HG03558 (cell line): Measurements from ENCODE around the gene MANEAL.

Experiments
- ATAC-seq: cut with Tn5 transposase; IDR thresholded peaks from one replicate; pipeline ENCODE4 v1.9.1; 2021; ENCODE audit warnings: moderate number of reproducible peaks; ENCODE audit not compliant: unreplicated experiment; ENCODE audit errors: extremely low read depth

The MANEAL gene

DNA sequence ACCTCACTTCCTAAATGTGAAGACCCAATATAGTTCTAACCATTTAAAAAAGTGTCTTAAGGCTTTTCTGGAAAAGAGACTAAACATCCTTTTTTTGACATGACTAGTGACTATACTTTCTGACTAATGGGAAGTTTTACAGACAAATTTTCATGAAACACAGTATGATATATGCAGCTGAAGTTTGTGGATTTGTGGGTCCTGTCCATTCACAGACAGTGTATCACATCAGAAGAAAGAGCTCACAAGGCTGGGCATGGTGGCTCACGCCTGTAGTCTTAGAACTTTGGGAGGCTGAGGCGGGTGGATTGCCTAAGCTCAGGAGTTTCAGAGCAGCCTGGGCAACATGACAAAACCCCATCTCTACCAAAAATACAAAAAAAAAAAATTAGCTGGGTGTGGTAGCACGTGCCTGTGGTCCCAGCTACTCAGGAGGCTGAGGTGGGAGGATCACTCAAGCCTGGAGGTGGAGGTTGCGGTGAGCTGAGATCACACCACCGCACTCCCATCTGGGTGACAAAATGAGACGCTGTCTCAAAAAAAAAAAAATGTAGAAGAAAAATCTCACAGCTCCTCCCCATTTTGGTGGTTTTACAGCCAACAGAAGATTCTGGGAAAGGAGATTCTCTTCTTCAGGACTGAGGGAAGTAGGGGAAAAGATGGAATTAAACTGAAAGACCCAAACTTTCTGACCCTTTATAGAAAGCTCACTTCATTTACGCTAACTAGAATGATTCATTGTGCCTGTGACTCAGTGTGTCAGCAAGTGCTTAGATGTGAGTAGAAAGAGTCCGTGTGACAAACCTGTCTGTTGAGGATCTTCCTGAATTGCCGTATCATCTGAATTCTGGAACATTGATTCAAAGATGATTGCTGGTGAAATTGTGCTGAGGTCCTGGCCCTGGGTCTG, 29.5 kb downstream of the MANEAL start:
- no peak for ATAC-seq

DNA sequence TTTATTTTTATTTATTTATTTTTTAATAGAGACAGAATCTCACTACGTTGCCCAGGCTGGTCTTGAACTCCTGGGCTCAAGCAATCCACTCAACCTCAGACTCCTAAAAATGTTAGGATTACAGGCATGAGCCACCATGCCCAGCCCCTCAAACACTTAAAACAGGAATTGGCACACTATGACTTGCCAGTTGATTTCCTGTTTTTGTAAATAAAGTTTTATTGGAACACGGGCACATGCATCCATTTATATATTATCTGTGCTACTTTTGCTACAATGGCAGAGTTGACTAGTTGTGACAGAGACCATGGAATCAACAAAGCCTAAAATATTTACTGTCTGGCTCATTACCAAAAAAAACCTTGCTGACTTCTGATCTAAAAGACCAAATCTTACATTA, 30.4 kb downstream of the MANEAL start:
- ATAC-seq: no peak

DNA sequence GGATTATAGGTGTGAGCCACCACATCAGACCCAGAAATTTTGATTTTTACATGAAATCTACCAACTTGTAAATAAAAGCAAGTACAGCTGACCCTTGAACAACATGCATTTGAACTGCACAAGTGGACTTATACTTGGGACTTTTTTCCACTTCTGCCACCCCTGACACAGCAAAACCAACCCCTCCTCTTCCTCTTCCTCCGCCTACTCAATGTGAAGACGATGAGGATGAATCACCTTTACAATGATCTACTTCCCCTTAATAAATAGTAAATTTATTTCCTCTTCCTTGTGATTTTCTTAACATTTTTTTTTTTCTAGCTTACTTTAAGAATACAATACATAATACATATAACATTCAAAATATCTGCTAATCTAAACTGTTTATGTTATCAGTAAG, 31.9 kb downstream of the MANEAL start:
- no peak for ATAC-seq

DNA sequence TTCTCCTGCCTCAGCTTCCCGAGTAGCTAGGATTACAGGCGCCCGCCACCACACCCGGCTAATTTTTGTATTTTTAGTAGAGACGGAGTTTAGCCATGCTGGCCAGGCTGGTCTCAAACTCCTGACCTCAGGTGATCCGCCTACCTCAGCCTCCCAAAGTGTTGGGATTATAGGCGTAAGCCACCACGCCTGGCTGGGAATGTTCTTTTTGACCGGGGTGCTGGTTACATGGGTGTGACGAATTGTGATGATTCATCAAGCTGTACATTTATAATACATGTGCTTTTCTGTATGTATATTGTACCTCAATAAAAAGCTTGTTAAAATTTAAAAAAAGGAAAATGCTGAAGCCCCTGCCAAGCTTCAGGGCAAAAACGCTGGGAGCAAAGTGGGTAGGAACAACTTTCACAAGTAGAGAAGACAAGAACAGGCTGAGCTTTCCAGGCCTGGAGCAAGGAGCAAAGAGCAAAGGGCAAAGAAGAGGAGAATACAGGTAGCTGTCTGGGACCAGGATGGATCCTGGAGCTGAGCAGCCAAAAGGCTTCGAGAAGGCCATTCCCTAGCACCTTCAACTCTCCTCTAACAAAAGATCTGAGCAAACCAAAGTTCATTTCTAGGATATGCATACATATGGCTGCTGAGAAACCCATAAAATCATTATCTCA, 34.9 kb downstream of the MANEAL start:
- no peak for ATAC-seq

DNA sequence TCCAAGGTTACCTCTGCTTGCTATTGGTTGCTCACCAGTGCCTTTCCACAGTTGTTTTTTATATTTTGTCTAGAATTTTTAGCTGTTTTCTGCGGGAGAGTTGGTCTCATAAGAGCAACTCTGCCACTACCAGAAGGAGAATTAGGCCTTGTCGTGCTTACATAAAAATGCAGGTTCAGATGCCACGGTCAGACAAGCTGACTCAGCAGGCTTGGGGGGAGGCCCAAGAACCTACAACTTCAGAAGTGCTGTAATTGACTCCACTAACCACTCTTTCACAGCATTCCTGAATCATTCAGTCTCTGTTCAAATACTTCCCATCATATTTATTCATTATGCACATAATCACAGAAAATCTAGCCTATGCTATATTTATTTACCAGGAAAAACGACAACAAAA, 37.5 kb downstream of the MANEAL start:
- ATAC-seq: no peak

DNA sequence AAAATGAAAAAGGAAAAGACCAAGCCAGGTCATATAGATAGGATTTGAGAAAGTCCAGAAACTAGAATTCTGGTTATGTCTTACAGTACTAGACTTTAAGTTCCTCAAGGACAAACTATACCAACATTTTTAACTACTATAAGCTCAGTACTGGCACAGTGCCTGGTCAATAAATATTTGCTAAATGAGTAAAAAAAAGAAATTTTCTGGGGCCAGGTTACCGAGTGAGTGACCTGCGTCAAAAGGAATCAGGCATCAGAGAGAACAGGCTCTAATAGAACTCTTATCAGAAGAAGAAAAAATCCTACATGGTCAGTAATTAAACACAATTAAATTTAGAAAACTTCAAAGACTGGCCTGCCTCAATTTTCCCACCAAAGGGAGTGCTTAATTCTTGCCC, 38.2 kb downstream of the MANEAL start:
- ATAC-seq: no peak

DNA sequence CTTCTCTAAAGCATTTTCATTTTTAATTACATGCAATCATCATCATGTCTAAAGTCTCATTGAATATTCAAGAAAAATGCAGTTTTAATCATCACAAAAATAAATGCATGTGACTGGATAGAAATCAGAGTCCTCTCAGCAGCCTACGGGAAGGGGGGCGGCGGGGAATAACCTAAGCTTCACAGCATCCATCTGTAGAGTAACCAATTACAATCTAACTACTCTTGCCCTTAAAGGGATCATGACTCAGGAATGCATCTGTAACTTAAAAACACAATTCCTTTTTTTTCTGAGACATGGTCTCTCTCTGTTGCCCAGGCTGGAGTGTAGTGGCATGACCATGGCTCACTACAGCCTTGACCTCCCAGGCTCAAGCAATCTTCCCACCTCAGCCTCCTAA, 43.1 kb downstream of the MANEAL start:
- ATAC-seq: no peak

DNA sequence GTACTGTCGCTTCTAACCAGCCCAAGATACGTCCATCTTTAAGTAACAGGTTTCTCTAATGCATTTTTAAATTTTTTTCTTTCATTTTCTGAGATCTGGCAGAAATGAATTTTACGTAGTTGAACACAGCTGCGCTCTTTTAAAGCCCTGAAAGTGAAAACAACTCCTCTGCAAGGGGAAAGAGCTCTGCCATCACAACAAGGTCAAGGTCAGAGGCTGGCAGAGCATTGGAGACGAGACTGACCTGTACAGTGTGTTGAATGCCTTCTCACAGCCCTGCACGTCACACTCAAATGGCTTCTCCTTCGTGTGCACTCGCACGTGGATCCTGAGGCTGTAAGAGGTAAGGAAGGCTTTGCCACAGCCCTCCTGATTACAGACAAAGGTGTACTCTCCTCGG, 46.0 kb downstream of the MANEAL start:
- ATAC-seq: no peak

DNA sequence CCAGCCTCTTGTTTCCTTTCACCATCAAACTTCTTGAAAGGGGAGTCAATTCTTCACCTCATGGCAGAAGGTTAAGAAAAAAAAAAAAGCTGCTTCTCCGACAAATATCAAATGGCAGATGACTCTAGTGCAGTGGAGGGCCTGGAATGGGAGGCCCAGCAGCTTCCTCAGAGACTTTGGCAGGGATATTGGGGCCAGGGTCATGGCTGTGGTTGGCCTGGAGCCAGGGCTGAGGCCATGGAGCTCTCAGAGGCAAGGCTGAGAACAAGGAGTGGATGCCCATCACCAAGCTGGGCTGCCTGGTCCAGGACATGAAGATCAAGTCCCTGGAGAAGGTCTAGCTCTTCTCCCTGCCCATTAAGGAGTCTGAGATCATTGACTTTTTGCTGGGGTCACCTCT, 47.1 kb downstream of the MANEAL start:
- ATAC-seq: no peak

DNA sequence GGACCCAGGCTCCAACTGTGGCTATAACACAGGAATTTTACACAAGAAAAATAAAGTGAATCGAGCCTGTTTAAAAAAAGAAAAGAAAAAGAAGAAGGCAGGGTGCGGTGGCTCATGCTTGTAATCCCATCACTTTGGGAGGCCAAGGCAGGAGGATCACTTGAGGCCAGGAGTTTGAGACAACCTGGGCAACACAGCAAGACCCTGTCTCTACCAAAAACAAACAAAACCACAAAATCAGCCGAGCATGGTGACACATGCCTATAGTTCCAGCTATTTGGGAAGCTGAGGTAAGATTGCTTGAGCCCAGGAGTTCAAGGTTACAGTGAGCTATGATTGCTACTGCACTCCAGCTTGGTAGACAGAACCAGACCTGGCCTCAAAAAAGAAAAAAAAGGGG, 48.0 kb downstream of the MANEAL start:
- no peak for ATAC-seq

DNA sequence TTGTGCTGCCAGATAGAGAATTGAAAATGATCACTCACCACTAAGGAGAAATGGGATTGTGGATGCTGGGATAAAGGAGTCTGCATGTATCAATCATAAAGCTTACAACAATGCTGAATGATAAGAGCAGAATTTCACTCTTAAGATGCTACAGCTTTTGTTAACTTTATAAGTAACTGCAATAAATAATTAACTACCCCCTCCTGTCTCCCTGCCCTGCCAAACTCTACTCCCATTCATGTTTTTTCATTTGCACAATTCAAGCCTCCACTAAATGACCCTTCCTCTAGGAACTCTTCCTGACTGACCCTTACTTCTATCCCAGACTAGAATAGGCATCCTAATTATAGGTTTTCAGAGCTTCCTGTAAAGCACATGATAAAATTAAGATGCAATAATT, 50.9 kb downstream of the MANEAL start:
- ATAC-seq: no peak

DNA sequence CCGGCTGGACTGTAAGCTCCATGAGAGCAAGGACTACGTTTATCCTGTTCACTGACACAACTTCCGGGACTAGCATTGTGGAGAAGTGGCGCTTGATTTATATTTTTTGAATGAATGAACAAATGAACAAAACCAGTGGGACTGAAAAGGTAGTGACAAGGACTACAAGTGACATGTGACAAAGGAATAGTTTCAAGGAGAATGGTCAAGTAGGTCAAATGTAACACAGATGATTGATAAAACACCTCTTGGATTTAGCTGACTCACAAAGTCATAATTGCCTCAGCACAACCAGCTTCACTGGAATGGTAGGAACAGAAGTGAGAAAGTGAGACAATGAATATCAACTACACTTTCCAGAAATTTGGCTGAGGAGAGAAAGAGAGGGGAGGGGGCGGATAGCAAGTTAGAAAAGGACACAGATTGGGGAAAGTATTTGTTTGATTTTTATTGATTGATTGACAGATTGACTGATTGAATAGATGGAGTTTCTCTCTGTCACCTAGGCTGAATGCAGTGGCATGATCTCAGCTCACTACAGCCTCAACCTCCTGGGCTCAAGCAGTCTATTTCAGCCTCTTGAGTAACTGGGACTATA, 51.5 kb downstream of the MANEAL start:
- no peak for ATAC-seq

DNA sequence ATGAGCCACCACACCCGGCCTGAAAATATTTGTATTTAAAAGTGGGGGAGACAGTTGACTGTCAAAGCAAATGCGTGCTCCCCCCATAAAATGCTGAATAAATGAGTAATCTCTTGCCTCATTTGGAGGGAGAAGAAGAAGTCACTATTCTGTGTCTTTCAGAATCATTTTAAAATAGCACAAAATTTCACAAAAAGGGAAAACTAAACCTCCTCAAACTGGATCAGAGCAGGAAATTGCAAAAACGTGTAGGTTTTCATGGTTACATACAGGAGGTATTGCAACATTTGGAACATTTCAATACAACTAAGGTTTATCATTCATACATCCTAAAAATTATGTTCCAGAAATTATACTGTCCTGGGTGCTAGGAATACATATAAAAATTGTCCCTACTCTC, 52.1 kb downstream of the MANEAL start:
- ATAC-seq: no peak

DNA sequence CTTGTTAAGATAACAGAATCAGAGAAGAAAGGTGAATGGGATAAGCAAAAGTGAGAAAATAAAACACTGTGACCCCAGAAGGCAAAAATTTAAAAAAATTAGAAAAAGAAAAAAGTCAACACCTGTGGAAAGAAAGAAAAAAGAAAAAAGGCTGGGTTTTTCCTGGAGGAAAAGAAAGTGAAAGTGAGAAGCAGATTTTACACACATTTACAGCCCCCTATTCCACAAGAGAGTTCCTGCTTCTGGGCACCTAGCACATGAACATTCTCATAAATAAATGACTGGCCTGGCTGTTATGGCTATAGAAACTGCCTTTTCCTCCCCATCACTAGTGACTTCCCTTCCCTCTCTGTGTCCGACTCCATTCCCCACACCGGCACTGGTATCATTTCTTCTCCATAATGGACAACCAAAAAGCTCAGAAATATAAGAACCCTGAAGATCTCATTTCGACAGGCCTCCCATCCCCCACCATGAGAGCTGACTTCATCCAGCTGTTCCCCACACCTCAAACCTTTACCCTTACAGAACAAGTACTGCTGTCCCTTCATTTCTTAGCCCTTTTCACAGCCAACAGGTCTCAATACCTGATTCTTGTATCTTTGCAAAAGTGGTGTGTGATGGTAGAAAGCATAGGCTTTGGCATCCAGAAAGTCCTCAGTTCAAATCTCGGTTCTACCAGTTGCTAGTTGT, 53.1 kb downstream of the MANEAL start:
- ATAC-seq: no peak

DNA sequence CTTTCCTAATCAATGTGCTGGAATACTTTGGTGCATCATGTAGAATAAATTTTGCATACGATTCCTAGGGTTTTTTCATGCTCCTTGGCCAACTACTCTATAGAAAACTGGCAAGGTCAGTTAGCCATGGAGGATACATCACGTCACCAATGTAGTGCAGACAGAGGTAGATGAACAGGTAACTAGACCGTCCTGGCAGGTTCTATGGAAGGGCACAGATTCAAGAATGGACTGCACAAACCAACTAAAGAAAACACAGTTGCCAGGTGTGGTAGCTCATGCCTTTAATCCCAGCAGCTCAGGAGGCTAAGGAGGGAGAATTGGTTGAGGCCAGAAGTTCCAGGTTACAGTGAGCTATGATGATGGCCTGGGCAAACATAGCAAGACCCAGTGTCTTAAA, 55.8 kb downstream of the MANEAL start:
- ATAC-seq: no peak

DNA sequence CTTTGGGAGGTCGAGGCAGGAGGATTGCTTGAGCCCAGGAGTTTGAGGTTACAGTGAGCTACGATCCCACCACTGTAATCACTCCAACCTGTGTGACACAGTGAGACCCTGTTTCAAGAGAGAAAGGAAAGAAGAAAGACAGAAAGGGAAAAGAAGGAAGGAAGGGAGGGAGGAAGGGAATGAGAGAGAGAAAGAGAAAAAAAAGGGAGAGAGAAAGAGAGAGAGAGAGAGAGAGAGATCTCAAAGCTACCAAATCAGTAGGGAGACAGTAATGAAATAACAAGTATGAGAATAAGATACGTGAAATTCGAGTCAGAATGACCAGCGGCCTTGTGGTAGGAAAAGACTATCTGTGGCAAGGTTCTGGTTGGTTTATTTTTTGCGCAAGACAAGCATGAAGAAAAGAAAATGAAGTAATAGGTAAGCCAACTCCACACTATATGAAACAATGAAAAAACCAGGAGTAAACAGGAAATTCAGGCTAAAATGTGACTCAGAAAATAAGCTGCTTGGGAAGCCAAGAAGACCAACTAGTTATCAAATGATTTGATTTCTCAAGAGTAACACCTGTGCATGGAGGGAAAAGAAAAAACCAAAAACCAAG, 56.8 kb downstream of the MANEAL start:
- no peak for ATAC-seq
